Measurements from ENCODE around the gene IL34. TPM values are rescaled to one million over a fixed set of nuclear protein-coding genes. Genes with fewer than 3 reads are reported as not detected.

Gene IL34
- total and polyA plus RNA-seq, 2 of the 8 experiments (the other 6 are each of a cell fraction or from before 2014, with no cell fraction given), result 4.6 to 5.6 TPM

DNA sequence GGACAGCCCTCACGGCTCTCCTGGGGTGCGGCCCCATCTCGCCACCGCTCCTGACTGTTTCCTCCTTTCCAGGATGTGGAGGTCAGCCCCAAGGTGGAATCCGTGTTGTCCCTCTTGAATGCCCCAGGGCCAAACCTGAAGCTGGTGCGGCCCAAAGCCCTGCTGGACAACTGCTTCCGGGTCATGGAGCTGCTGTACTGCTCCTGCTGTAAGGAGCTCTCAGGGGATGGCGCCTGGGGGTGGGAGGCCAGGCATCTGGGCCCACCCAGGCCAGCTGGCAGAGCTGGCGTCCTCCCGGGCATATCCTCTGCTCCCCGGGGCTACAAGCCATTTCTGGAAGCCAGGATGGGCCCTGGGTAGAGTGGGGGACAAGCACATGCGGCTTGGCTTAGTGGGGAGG lies 13.2 kb downstream of the IL34 start:
- H2BK12ac ChIP-seq (ENCODE audit: low read depth, low read length), result no peak overlapping the region
- no peak overlapping the region for H4K91ac ChIP-seq (replicated peaks; ENCODE audit: insufficient read length, low read length)
- H4K8ac ChIP-seq (ENCODE audit: extremely low read depth, insufficient read depth, low read length), result no peak overlapping the region
- H3K4me2 ChIP-seq (ENCODE audit: insufficient read depth in 1 of 2, low read depth in 2 of 2, low read length in 2 of 2), result no peak overlapping the region
- no peak overlapping the region for H3K9ac ChIP-seq (replicated peaks in 1 of 4; ENCODE audit: extremely low read depth in 1 of 4, low read depth in 3 of 4, low read length in 3 of 4)
- no peak for FAIRE-seq
- H3K9me3 ChIP-seq (ENCODE audit: insufficient read depth in 2 of 2, low read depth in 1 of 2, low read length in 1 of 2), result no peaks in the 10 kb centered on the region
- H3K56ac ChIP-seq (replicated peaks; ENCODE audit: insufficient read length, low read depth, low read length), result no peak overlapping the region
- H2BK5ac ChIP-seq (ENCODE audit: low read depth, low read length), result no peak overlapping the region
- no peak overlapping the region for H2BK20ac ChIP-seq (ENCODE audit: low read length)
- no peaks in the 10 kb centered on the region for H3K79me2 ChIP-seq (ENCODE audit: control insufficient read depth in 1 of 2, insufficient read depth in 2 of 2, low read length in 2 of 2)
- no peaks in the 10 kb centered on the region for H3K79me1 ChIP-seq (ENCODE audit: low read depth, low read length)
- no peak overlapping the region for H3K18ac ChIP-seq (ENCODE audit: extremely low read depth, low read length)
- H3K4me3 ChIP-seq (ENCODE audit: extremely low read depth in 1 of 4, insufficient read depth in 2 of 4, low read depth in 3 of 4, low read length in 4 of 4), result no peak overlapping the region
- peaks cover 0 to 14% (median 7%) of the 10 kb centered on the region in 4 experiments; a peak in 6 of 7 replicates for H3K4me1 ChIP-seq (replicated peaks in 1 of 4; ENCODE audit: control insufficient read depth in 3 of 4, insufficient read depth in 4 of 4, low read length in 3 of 4)
- 91% methylated on average over 12 of the region's 12 CpGs; no CpG with 5 or more reads in 1 of the 2 experiments for WGBS, 2 experiments (ENCODE audit: extremely low coverage in 1 of 2, insufficient coverage in 1 of 2, insufficient read length in 1 of 2, insufficient replicate concordance in 2 of 2, low coverage in 1 of 2, low lambda C conversion rate in 2 of 2, missing lambda C conversion rate in 1 of 2)
- H3K27me3 ChIP-seq (replicated peaks in 1 of 4; ENCODE audit: control insufficient read depth in 3 of 4, extremely low read depth in 1 of 4, insufficient read depth in 3 of 4, low read length in 3 of 4), result no peaks in the 10 kb centered on the region
- TF ChIP-seq SP4 (IDR thresholded peaks at IDR 0.05; ENCODE audit: low read length) (no peak), TEAD4 (IDR thresholded peaks at IDR 0.05; ENCODE audit: low read depth, low read length) (no peak), RBBP5 (IDR thresholded peaks at IDR 0.05; ENCODE audit: borderline replicate concordance, low read depth, low read length) (no peak), GABPA (IDR thresholded peaks at IDR 0.05; ENCODE audit: borderline replicate concordance, insufficient read depth, low read length) (no peak), CTBP2 (IDR thresholded peaks at IDR 0.05; ENCODE audit: borderline replicate concordance, insufficient read depth, insufficient read length, low read length) (no peak), ASH2L (IDR thresholded peaks at IDR 0.05; ENCODE audit: low read length) (no peak)
- TF ChIP-seq, protein P1, sequence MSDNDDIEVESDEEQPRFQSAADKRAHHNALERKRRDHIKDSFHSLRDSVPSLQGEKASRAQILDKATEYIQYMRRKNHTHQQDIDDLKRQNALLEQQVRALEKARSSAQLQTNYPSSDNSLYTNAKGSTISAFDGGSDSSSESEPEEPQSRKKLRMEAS (IDR thresholded peaks at IDR 0.05), result no peak
- 0 out of 2 replicates have a peak overlapping the region, but pooled peaks have one; percentile 24 for H2AK5ac ChIP-seq (ENCODE audit: low read depth, low read length)
- no peak overlapping the region for H4K5ac ChIP-seq (ENCODE audit: insufficient read length, low read depth, low read length)
- no peak overlapping the region for H2AFZ ChIP-seq (ENCODE audit: low read length)
- H3K27ac ChIP-seq (ENCODE audit: low read depth, low read length), result no peak overlapping the region
- no peak overlapping the region for H2BK15ac ChIP-seq (ENCODE audit: low read length)
- H3K4ac ChIP-seq (replicated peaks; ENCODE audit: insufficient read length, low read depth, low read length), result no peak overlapping the region
- H4K20me1 ChIP-seq (replicated peaks in 1 of 2; ENCODE audit: control insufficient read depth in 1 of 2, insufficient read depth in 2 of 2, low read length in 2 of 2), result peaks cover 0 to 1% of the 10 kb centered on the region in 2 experiments
- no peaks in the 10 kb centered on the region for H3K23me2 ChIP-seq (ENCODE audit: low read depth, low read length)
- peaks cover 0 to 9% (median 0%) of the 10 kb centered on the region in 4 experiments; a peak in 4 of 8 replicates for H3K36me3 ChIP-seq (ENCODE audit: control insufficient read depth in 2 of 4, insufficient read depth in 4 of 4, low read length in 3 of 4)
- CTCF ChIA-PET (ENCODE audit: partially characterized antibody), result interaction anchor here (0.6 to 4.4 kb wide), 11 partner anchors 29 to 1198 kb away, joined by 3 to 36 read pairs (median 3); no protein-coding TSS in a partner anchor
- no peak overlapping the region for H2BK120ac ChIP-seq (replicated peaks; ENCODE audit: low read depth, low read length)
- POLR2A ChIA-PET (ENCODE audit: partially characterized antibody), result interaction anchor here (0.8 to 3.2 kb wide), 7 partner anchors 11 to 280 kb away, joined by 3 to 9 read pairs (median 4); no protein-coding TSS in a partner anchor
- DNase-seq (ENCODE audit: low read depth in 1 of 2, low spot score in 2 of 2), result no peak
- H3K23ac ChIP-seq (ENCODE audit: insufficient read length), result no peak overlapping the region
- H3K14ac ChIP-seq (ENCODE audit: insufficient read length), result no peak overlapping the region

Data from H1 (cell line).